Gastroesophageal sphincter (tissue), 3 donors: ENCODE data around the gene CTNNA3.

ENCODE experiments used
- CTCF ChIP-seq, 4 experiments: fragments of 200-600 bp in 2 of 4; fragments of 450-650 bp in 2 of 4; sonication (generic) in 1 of 4; IDR thresholded peaks; one replicate each; pipeline ENCODE4 v1.5.1; 2017 to 2019; ENCODE audit warnings: antibody characterized with exemption in 4 of 4, mild to moderate bottlenecking in 2 of 4, moderate library complexity in 2 of 4
- POLR2AphosphoS5 ChIP-seq: sonication (generic); formaldehyde crosslinking; IDR thresholded peaks from one replicate; pipeline ENCODE4 v1.6.1; 2017; ENCODE audit warnings: antibody characterized with exemption

DNA sequence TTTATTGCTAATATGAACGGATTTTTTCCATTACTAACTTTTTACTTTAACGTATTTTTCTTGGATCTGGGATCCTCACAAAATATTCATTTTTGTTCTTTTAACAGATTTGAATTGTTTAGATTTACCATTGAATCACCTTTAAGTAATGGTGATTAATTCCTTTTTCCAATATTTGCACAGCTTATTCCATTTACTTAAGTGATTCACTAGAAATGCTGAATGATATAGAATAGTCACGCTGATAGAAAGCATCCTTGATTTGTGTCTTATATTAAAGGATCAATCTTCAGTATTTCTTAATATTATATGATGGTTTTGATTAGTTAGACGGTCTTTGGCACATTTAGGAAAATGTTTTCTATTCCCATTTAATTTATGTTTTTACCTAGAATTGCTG lies 886.6 kb downstream of the CTNNA3 start:
- TF ChIP-seq CTCF (IDR thresholded peaks at IDR 0.05) (no peak), POLR2AphosphoS5 (no peak)
